Measurements from ENCODE around the gene MTSS2.

The MTSS2 gene

DNA sequence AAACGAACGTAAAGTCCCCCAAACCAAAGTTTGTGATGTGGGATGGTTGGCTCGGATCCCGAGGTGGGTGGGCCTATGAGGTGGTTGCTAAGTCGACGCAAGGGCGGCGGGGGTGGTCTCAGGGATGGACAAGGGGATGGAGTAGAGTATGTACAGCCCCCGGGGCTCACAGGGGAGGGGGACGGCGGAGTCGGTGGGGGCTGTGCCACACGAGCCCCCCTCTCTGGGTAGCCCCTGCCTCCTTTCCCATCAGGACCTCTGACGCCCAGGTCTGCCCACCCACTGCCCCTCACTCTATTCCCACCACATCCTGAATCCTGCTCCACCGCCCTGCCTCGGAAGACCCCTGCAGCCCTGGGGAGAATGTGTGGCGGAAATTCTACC, 24.3 kb downstream of the MTSS2 start (continued):
- TF ChIP-seq PRDM10 (tag by site-specific recombination; IDR thresholded peaks at IDR 0.05) (no peak), ZNF112 (tag by site-specific recombination; IDR thresholded peaks at IDR 0.05) (no peak)

DNA sequence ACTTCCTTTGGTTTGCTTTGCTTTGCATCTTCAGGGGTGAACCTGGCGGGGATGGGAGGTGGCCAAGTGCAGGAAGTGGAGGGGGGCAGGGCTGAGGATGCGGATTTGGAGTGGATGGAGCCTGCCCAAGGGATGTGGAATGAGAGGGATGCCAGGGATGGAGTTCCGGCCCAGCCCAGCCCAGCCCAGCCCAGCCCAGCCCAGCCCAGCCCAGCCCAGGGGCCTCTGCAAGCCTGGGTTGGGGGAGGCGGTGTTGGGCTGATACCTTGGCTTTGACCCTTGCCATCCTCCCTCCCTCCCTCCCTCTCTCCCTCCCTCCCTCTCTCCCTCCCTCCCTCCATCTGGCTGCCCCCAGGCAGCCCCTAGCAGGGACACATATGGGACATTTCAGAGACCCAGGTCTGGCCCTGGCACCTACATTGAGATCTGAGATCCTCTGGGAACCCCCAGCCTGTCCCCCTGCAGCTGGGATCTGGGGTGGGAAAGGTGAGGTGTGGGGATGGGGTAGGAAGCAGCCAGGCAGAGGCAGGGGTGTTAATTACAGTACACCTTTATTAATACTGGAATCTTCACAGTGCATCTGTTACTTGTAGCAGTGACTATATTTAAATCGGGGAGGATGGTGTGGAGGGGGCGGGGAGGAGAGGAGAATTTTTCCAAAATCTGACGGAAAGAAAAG, 25.0 kb downstream of the MTSS2 start:
- TF ChIP-seq ZNF274 (IDR thresholded peaks at IDR 0.05; ENCODE audit: low read length): no peak
- TF ChIP-seq ZNF274 (tag by site-specific recombination; IDR thresholded peaks at IDR 0.05; ENCODE audit: borderline replicate concordance): no peak
- TF ChIP-seq KLF1 (tag by site-specific recombination; IDR thresholded peaks at IDR 0.05): peak; percentile 37
- peak; percentile 84 for TF ChIP-seq ZNF449 (tag by site-specific recombination; IDR thresholded peaks at IDR 0.05)
- CTCF ChIA-PET: no interaction called here
- Histone ChIP-seq H3K27ac (ENCODE audit: extremely low read depth, low read depth, low read length) (no peak overlapping the region), H3K36me3 (ENCODE audit: control insufficient read depth in 2 of 2, insufficient read depth in 1 of 2, low read length in 2 of 2) (peaks cover 0 to 29% of the 10 kb centered on the region in 2 experiments; a peak in 1 of 3 replicates), H3K4me3 (ENCODE audit: low read depth, low read length) (no peak overlapping the region), H3K9me3 (ENCODE audit: control insufficient read depth, insufficient read depth, low read depth, low read length) (no peaks in the 10 kb centered on the region), H3K4me1 (ENCODE audit: control insufficient read depth, insufficient read depth, low read length) (no peaks in the 10 kb centered on the region)
- POLR2A ChIA-PET: no interaction called here

GRCh38 chr16:70659953-70660671, 25.7 kb downstream of the MTSS2 start:
- H3K9me3 ChIP-seq (ENCODE audit: control insufficient read depth, insufficient read depth, low read depth, low read length): no peaks in the 10 kb centered on the region
- CTCF ChIA-PET: interaction anchor here (0.9 kb wide), 1 partner anchor 290 kb away, joined by 4 read pairs; no protein-coding TSS in a partner anchor
- H3K4me3 ChIP-seq (ENCODE audit: low read depth, low read length): no peak overlapping the region
- no peak overlapping the region for H3K27ac ChIP-seq (ENCODE audit: extremely low read depth, low read depth, low read length)
- peaks cover 0 to 22% of the 10 kb centered on the region in 2 experiments; a peak in 1 of 3 replicates for H3K36me3 ChIP-seq (ENCODE audit: control insufficient read depth in 2 of 2, insufficient read depth in 1 of 2, low read length in 2 of 2)
- no peaks in the 10 kb centered on the region for H3K4me1 ChIP-seq (ENCODE audit: control insufficient read depth, insufficient read depth, low read length)
- POLR2A ChIA-PET: no interaction called here
- TF ChIP-seq ZNF239 (tag by site-specific recombination; IDR thresholded peaks at IDR 0.05): no peak
- no peak for TF ChIP-seq ZNF114 (tag by site-specific recombination; IDR thresholded peaks at IDR 0.05)
- TF ChIP-seq ZNF629 (tag by site-specific recombination; IDR thresholded peaks at IDR 0.05): no peak
- TF ChIP-seq PRDM10 (tag by site-specific recombination; IDR thresholded peaks at IDR 0.05): no peak
- TF ChIP-seq ZNF398 (tag by site-specific recombination; IDR thresholded peaks at IDR 0.05): no peak
- TF ChIP-seq ZFP37 (tag by site-specific recombination; IDR thresholded peaks at IDR 0.05): no peak
- TF ChIP-seq ZNF747 (tag by site-specific recombination; IDR thresholded peaks at IDR 0.05): no peak
- TF ChIP-seq OVOL3 (tag by site-specific recombination; IDR thresholded peaks at IDR 0.05): no peak
- TF ChIP-seq REST (tag by site-specific recombination; IDR thresholded peaks at IDR 0.05): no peak
- no peak for TF ChIP-seq ZNF560 (tag by site-specific recombination; IDR thresholded peaks at IDR 0.05; ENCODE audit: borderline replicate concordance)
- no peak for TF ChIP-seq ZIC2 (tag by site-specific recombination; IDR thresholded peaks at IDR 0.05)
- TF ChIP-seq SETDB1 (IDR thresholded peaks at IDR 0.05; ENCODE audit: insufficient read length, low read length): no peak
